Retinal pigment epithelial cell (primary cell): ENCODE results near the gene TMEM187.

Experiments used
- DNase-seq: peaks from one replicate; pipeline ENCODE4 v3.0.0-alpha.2; 2010; ENCODE audit warnings: low read depth
- H3K4me3 ChIP-seq: 2 replicates; pipeline ENCODE4 v1.5.1; 2011; ENCODE audit warnings: mild to moderate bottlenecking, low read length, control low read depth, moderate library complexity
- TF ChIP-seq, protein P1 (sequence below): conservative IDR thresholded peaks from 2 replicates; pipeline ENCODE4 v1.5.1; 2011; ENCODE audit warnings: low read depth, low read length, control low read depth, inconsistent platforms

The TMEM187 gene

DNA sequence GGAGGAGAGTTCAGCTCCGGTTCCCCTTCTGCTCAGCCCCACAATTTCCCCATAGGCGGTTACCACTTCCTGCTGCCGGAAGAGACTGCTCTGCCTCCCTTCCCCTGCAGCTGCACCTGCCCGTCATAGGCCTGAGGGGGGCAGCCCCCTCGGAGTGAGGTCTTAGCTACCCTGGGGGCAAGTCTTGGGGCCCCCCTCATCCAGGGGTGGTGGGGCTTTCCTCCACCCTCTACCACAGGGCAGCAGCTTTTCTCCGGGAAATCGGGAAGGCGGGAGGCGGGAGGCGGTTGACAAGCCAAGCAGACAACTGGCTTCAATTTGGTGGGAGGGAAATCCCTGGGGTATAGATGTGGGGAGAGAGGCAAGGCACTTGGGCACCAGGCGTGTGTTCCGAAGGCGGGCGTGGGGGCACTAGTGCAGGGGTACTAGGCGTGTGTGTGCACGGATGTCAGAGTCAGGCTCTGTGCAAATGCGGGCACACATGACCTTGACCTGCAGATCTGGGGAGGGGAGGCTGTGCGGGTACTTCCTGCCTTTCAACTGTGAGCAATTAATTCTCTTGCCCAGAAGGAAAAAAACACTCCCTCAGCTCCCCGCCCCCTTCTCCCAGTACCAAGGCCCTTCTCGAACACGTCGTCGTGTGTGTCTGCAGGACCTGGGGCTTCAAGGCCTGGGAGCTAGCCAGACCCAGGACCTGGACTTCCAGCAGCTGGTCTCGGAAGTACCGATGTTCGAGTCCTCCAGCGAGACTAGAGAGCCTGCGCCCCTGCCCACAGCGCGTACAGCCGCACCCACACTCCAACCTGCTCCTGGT, 45.5 kb upstream of the TMEM187 start:
- peak overlapping the region; percentile 59 for H3K4me3 ChIP-seq
- no peak for DNase-seq
- TF ChIP-seq, protein P1, sequence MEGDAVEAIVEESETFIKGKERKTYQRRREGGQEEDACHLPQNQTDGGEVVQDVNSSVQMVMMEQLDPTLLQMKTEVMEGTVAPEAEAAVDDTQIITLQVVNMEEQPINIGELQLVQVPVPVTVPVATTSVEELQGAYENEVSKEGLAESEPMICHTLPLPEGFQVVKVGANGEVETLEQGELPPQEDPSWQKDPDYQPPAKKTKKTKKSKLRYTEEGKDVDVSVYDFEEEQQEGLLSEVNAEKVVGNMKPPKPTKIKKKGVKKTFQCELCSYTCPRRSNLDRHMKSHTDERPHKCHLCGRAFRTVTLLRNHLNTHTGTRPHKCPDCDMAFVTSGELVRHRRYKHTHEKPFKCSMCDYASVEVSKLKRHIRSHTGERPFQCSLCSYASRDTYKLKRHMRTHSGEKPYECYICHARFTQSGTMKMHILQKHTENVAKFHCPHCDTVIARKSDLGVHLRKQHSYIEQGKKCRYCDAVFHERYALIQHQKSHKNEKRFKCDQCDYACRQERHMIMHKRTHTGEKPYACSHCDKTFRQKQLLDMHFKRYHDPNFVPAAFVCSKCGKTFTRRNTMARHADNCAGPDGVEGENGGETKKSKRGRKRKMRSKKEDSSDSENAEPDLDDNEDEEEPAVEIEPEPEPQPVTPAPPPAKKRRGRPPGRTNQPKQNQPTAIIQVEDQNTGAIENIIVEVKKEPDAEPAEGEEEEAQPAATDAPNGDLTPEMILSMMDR: peak; percentile 2

DNA sequence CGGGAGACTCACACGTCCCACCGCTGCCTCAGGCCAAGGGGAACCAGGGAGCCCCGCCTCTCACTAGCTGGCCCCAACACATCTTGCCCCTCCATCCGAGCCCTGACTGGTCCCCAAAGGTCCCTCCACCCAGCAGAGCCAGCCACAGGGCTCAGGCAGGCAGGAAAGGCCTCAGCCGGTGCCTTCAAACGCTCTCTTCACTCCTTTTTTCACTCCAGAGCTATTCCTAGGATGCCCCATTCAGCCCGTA, 45.0 kb upstream of the TMEM187 start:
- no peak for DNase-seq
- peak overlapping the region; percentile 59 for H3K4me3 ChIP-seq
- TF ChIP-seq, protein P1: no peak

DNA sequence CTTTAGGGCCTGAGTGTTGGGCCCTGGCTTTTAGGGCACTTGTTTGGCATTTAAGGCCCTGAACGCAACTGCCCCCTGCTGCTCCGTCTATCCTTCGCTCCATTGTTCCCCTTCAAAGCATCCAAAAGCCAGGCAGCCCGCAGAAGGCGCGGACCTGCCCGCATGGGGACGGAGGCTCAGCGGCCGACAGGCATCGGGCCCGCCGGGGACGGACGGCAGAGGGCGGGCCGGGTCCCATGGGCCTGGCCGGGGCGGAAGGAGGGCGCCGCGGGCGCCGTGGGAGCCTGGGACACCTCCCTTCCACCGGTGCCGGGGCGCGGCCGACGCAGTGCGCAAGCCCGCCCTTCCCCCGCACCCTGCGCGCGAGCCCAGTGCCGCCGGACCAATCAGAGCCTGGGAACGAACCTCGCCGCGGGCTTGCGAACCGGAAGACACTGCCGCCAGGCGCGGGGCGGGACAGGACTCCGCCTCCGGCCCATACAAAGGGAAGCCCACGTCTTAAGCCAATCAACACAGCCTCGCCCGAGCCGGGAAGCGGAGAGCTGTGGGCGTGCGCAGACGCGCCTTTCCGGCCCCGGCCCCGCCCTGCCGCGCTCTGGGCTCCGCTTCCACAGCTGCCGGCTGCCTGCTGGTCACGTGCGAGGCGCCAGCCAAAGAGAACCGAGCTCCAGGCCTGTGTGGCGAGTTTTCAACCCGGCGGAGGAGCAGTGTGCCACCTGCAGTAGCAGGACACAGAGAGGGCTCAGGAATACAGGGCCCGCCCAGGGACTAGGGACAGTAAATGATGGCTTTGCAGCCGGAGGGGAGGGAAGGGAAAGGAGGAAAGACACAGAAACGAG, 44.4 kb upstream of the TMEM187 start:
- TF ChIP-seq, protein P1: peak; percentile 24
- peak; percentile 94 for DNase-seq
- H3K4me3 ChIP-seq: peak overlapping the region; percentile 59

DNA sequence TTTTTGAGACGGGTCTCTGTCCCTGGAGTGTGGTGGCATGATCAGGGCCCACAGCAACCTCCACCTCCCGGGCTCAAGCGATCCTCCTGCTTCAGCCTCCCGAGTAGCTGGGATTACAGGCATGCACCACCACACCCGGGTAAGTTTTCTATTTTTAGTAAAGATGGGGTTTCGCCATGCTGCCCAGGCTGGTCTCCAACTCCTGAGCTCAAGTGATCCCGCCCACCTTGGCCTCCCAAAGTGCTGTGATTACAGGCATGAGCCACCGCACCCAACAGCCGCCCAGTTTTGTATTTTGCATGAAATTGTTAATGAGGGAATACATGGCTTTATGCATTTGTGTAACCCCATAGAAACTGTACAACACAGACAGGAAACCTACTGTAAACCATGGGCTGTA, 43.7 kb upstream of the TMEM187 start:
- DNase-seq: no peak
- TF ChIP-seq, protein P1: no peak
- H3K4me3 ChIP-seq: no peak overlapping the region

DNA sequence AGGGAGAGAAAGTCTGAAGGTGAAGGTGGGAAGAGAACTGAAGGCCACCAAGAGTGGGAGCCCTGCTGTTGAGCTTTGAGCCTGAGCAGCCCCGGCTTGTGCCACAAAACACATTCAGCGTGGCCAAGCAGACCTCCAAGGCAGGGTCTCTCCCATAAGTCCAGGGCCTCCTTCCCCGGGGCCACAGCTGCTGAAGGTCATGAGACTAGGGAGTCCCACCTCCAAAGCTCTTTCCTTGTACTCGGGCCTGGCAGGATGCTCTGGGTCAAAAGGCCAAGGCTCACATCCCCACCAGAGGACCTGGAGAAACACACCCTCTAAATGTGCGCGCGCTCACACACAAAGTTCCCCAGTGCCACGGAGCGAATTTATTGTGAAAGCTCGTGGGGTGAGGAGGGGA, 43.0 kb upstream of the TMEM187 start:
- H3K4me3 ChIP-seq: no peak overlapping the region
- no peak for DNase-seq
- TF ChIP-seq, protein P1: no peak

DNA sequence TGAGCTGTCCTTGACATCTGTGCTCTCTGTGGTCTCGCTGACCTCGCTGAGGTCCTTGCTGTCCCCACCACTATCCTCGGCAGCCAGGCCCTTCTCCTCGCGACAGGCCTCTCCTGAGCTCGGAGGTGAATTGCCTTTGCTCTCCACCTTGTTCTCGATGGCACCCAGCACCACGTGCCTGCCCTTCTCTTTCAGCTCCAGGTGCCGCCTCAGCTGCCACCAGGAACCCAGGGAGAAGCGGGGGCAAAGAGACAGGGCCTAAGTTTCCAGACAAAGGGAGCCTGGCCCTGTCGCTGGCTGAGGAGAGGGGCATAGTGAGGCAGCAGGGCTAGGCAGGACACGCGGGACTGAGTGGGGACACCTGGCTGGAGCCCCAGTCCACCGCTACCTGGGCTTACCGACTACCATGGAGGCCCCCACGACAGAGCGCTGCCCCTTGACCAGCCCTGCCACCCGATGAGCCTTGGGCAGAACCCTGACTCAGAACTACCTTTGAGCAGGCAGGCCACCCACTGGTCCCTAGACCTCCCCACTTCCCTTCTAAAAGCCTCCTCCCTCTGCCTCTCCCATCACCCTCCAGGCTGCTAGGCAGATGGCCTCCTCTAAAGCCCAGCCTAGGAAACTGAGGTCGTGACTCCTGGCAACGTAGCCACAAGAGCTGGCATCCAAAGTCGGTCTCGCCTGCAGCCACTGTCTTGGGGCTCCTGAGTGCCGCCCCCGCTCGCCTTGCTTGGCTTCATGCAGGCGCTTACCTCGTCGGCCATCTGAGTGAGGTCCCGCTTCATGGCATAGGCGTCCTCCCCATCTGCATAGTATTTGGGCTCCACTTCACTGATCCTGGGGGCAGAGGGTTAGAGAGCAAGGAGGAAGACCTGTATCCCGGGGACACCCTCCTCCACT, 42.3 kb upstream of the TMEM187 start:
- no peak for DNase-seq
- H3K4me3 ChIP-seq: no peak overlapping the region
- TF ChIP-seq, protein P1: no peak
